Keratinocyte (primary cell): Measurements from ENCODE around the gene GAST. TPM values are rescaled to one million over a fixed set of nuclear protein-coding genes. Genes with fewer than 3 reads are reported as not detected.

Experiments used
- DNase-seq: peaks from one replicate; pipeline ENCODE4 v3.0.0-alpha.2; 2011; ENCODE audit warnings: low read depth, missing footprints, low spot score
- FAIRE-seq: peaks from 2 replicates; lab custom pipeline; 2011; peaks lifted over from hg19 to GRCh38; lab: Jason Lieb, UNC
- H2AFZ ChIP-seq: 2 replicates; pipeline ENCODE4 v1.6.0; 2012; ENCODE audit warnings: low read length, control low read depth, inconsistent platforms; ENCODE audit not compliant: control insufficient read depth
- H3K27ac ChIP-seq: 2 replicates; pipeline ENCODE4 v1.5.1; 2011; ENCODE audit warnings: low read length; ENCODE audit not compliant: control insufficient read depth, insufficient read depth
- H3K27me3 ChIP-seq: 3 replicates; pipeline ENCODE4 v1.6.0; 2011; ENCODE audit warnings: low read length; ENCODE audit not compliant: control insufficient read depth, insufficient read depth; ENCODE audit errors: extremely low read depth
- H3K36me3 ChIP-seq, 2 experiments: 2 replicates in 1 of 2; 3 replicates in 1 of 2; pipeline ENCODE4 v1.5.1; 2011; ENCODE audit warnings: low read length in 2 of 2, mild to moderate bottlenecking in 1 of 2; ENCODE audit not compliant: control insufficient read depth in 2 of 2, insufficient read depth in 2 of 2; ENCODE audit errors: extremely low read depth in 1 of 2
- H3K4me1 ChIP-seq: 3 replicates; pipeline ENCODE4 v1.5.1; 2011; ENCODE audit warnings: low read length; ENCODE audit not compliant: control insufficient read depth, insufficient read depth; ENCODE audit errors: extremely low read depth
- H3K4me2 ChIP-seq: 3 replicates; pipeline ENCODE4 v1.6.0; 2011; ENCODE audit warnings: low read depth, low read length; ENCODE audit not compliant: control insufficient read depth, insufficient read depth; ENCODE audit errors: extremely low read depth
- H3K4me3 ChIP-seq, 3 experiments: fragments of 200-600 bp in 1 of 3; sonication (generic) in 1 of 3; 2 replicates in 2 of 3; 3 replicates in 1 of 3; pipeline ENCODE4 v1.5.1; 2011 to 2016; ENCODE audit warnings: low read length in 3 of 3, mild to moderate bottlenecking in 3 of 3, control low read depth in 2 of 3, inconsistent platforms in 1 of 3, low read depth in 1 of 3, mixed read lengths in 1 of 3, mixed run types in 1 of 3, moderate library complexity in 1 of 3; ENCODE audit not compliant: control insufficient read depth in 2 of 3, insufficient read depth in 2 of 3; ENCODE audit errors: extremely low read depth in 1 of 3
- H3K79me2 ChIP-seq: 2 replicates; pipeline ENCODE4 v1.6.0; 2012; ENCODE audit warnings: low read length; ENCODE audit not compliant: control insufficient read depth, insufficient read depth
- H3K9ac ChIP-seq: 3 replicates; pipeline ENCODE4 v1.6.0; 2011; ENCODE audit warnings: low read length; ENCODE audit not compliant: control insufficient read depth, insufficient read depth; ENCODE audit errors: extremely low read depth
- H3K9me1 ChIP-seq: 3 replicates; pipeline ENCODE4 v1.6.0; 2011; ENCODE audit warnings: low read length; ENCODE audit not compliant: control insufficient read depth, insufficient read depth; ENCODE audit errors: extremely low read depth
- H3K9me3 ChIP-seq: 2 replicates; pipeline ENCODE4 v1.5.1; 2012; ENCODE audit warnings: low read depth, low read length; ENCODE audit not compliant: control insufficient read depth
- H4K20me1 ChIP-seq: 3 replicates; pipeline ENCODE4 v1.6.0; 2011; ENCODE audit warnings: low read length; ENCODE audit not compliant: control insufficient read depth, insufficient read depth; ENCODE audit errors: extremely low read depth
- CTCF ChIP-seq, 3 experiments: IDR thresholded peaks in 1 of 3; conservative IDR thresholded peaks in 1 of 3; optimal IDR thresholded peaks in 1 of 3; 2 replicates in 2 of 3; 3 replicates in 1 of 3; pipeline versions ENCODE3 to v1.5.1; 2011; ENCODE audit warnings: low read length in 3 of 3, mild to moderate bottlenecking in 3 of 3, moderate library complexity in 2 of 3, control low read depth in 1 of 3, inconsistent platforms in 1 of 3; ENCODE audit not compliant: insufficient read depth in 2 of 3; ENCODE audit errors: extremely low read depth in 1 of 3
- EZH2 ChIP-seq: IDR thresholded peaks from one replicate; pipeline ENCODE4 v1.6.1; 2012; ENCODE audit warnings: inconsistent platforms, mild to moderate bottlenecking, low read length, moderate library complexity
- dilution Hi-C: fragments of 300-500 bp; cut with MboI; formaldehyde crosslinking; loops from one replicate; pipeline ENCODE4 v1.7.0; 2020; ENCODE audit warnings: low sequenced_read_pairs; ENCODE audit not compliant: extremely low pct_ligation_motif_present
- polyA plus RNA-seq, 5 experiments: library from polyadenylated mRNA; depleted of rRNA in 3 of 5; stranded (reverse) in 3 of 5; stranded (forward) in 1 of 5; unstranded in 1 of 5; fragments of >200 nt; gene quantifications; 1 replicate in 1 of 5; 2 replicates in 3 of 5; 3 replicates in 1 of 5; pipeline versions ENCODE4 v1.2.1 to v1.2.3, GENCODE V29; 2011 to 2012; ENCODE audit warnings: missing spikeins in 2 of 5, low read depth in 1 of 5, low replicate concordance in 1 of 5

GAST gene
- polyA plus RNA-seq, 1 donor (not counting 4 experiments of a cell fraction or from before 2014, with no cell fraction given), result 0.87 TPM

DNA sequence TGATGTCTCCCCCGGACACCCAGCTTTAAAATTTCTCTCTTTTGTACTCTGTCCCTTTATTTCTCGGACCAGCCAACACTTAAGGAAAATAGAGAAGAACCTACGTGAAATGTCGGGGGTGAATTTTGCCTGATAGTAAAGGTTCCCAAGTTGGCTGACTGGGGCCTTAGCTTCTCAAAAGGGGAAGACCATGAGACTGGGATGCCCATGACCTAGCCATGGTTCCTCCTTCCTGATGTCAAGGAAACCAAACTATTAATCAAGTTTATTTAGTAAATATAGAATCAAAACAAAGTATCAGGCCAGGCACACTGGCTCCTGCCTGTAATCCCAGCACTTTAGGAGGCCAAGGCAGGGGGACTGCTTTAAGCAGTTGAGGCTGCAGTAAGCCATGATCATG is 25.9 kb upstream of the GAST start:
- no peak for DNase-seq
- peaks cover 18 to 19% of the 10 kb centered on the region in 2 experiments for H3K36me3 ChIP-seq
- peaks cover 20% of the 10 kb centered on the region for H3K79me2 ChIP-seq
- no peak overlapping the region for H3K4me2 ChIP-seq
- TF ChIP-seq EZH2 (no peak), CTCF (optimal IDR thresholded peaks at IDR 0.05 in 1 of 3, IDR thresholded peaks at IDR 0.05 in 1 of 3, conservative IDR thresholded peaks at IDR 0.05 in 1 of 3; ENCODE audit: extremely low read depth in 1 of 3, insufficient read depth in 2 of 3, low read length in 3 of 3) (no peak)
- peaks cover 15% of the 10 kb centered on the region for H4K20me1 ChIP-seq
- peaks cover 6% of the 10 kb centered on the region for H3K4me1 ChIP-seq
- H3K4me3 ChIP-seq, result no peak overlapping the region
- H3K27ac ChIP-seq, result no peak overlapping the region
- H3K9me1 ChIP-seq, result no peaks in the 10 kb centered on the region
- H3K9me3 ChIP-seq, result no peaks in the 10 kb centered on the region
- no peak for FAIRE-seq
- dilution Hi-C loops, result no loop called here
- H3K27me3 ChIP-seq, result no peaks in the 10 kb centered on the region
- H3K9ac ChIP-seq, result no peak overlapping the region
- no peak overlapping the region for H2AFZ ChIP-seq

DNA sequence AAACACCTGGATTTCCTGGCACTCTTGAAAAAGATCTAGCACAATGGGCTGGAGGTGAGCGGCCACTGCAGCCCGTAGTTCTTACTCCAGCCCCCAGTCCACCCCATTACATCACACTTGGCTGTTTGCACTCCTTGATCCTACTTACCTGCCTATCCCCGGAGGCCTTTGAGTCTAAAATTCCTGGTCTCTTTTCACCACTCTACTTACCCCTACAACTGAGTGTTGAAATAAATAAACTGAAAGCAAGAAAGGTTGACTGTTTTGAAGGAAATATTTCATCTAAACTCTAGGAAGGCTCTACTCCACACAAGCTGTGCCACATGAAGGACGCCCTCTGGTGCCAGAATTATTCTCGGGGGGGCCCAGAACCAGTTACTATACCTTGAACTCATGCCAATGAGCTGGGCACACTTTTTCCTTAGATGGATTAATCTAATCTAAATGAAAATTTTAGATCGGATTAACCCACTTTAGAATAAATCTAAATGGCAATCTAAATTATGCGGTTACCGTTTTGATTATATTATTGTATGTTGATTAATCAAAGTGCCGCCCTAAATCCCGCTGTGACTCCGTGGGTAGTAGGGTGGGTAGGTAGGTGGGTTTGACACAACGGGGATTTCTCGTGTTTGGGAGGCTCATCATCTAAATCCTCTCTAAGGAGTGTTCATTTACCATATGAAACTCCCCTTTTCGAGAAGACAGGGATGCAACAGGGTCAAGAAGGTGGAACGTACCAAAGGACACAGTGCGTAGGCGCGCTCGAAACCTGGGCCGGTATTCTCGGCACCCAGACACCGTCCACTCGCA is 24.1 kb upstream of the GAST start:
- TF ChIP-seq CTCF (optimal IDR thresholded peaks at IDR 0.05 in 1 of 3, IDR thresholded peaks at IDR 0.05 in 1 of 3, conservative IDR thresholded peaks at IDR 0.05 in 1 of 3; ENCODE audit: extremely low read depth in 1 of 3, insufficient read depth in 2 of 3, low read length in 3 of 3) (peak; percentile 31 to 71 (median 42)), EZH2 (no peak)
- no peak for DNase-seq

More for the DNA sequence above, 24.1 kb upstream of the GAST start:
- peak overlapping the region; percentile 92 for H2AFZ ChIP-seq
- H3K79me2 ChIP-seq, result peaks cover 20% of the 10 kb centered on the region
- FAIRE-seq, result peak; percentile 58
- H3K36me3 ChIP-seq, result peaks cover 24 to 27% of the 10 kb centered on the region in 2 experiments
- peak overlapping the region; percentile 98 for H3K27ac ChIP-seq
- no peaks in the 10 kb centered on the region for H3K9me3 ChIP-seq
- peaks cover 26% of the 10 kb centered on the region for H4K20me1 ChIP-seq
- H3K9me1 ChIP-seq, result no peaks in the 10 kb centered on the region
- dilution Hi-C loops, result no loop called here
- peak overlapping the region; percentile 99 for H3K9ac ChIP-seq
- H3K4me1 ChIP-seq, result peaks cover 6% of the 10 kb centered on the region
- peak overlapping the region; percentile 93 for H3K4me2 ChIP-seq
- H3K4me3 ChIP-seq, result peak overlapping the region; percentile 66 to 77 (median 70)
- no peaks in the 10 kb centered on the region for H3K27me3 ChIP-seq
